ENCODE measurements around the gene DNAAF3.

- no peak for TF ChIP-seq CTCF (IDR thresholded peaks at IDR 0.05)
- TF ChIP-seq POLR2A (IDR thresholded peaks at IDR 0.05), result no peak
- TF ChIP-seq POLR2AphosphoS5 (IDR thresholded peaks at IDR 0.05), result no peak
- TF ChIP-seq EP300 (IDR thresholded peaks at IDR 0.05), result no peak
These were observed 47.4 kb downstream of the DNAAF3 start for GRCh38 chr19:55119053-55119452.

All from suprapubic skin (tissue), 4 donors.